HepG2 (cell line): ENCODE data around the gene ZDHHC14. TPM values are rescaled to one million over a fixed set of nuclear protein-coding genes. Genes with fewer than 3 reads are reported as not detected.
A peak's percentile ranks its signal among the peaks of the same experiment; 100 is the strongest.

Experiments
- CREM ChIP-seq, 2 experiments: sonication (generic) in 1 of 2; formaldehyde crosslinking in 1 of 2; IDR thresholded peaks; 2 replicates each; pipeline versions ENCODE4 v1.4.0 to v1.6.1; 2016 to 2020; ENCODE audit warnings: antibody characterized with exemption in 1 of 2, mild to moderate bottlenecking in 1 of 2, missing genetic modification reagents in 1 of 2
- DZIP1 ChIP-seq: sonication (generic); formaldehyde crosslinking; IDR thresholded peaks from 2 replicates; pipeline ENCODE4 v1.5.0; 2020; ENCODE audit warnings: mild to moderate bottlenecking, missing genetic modification reagents
- FOXP1 ChIP-seq, 2 experiments: fragments of 450-650 bp in 1 of 2; IDR thresholded peaks; 2 replicates each; pipeline ENCODE4 v1.6.1; 2017 to 2018; ENCODE audit warnings: antibody characterized with exemption in 1 of 2
- HMGA1 ChIP-seq: sonication (generic); formaldehyde crosslinking; conservative IDR thresholded peaks from 2 replicates; pipeline ENCODE4 v1.4.0; 2020; ENCODE audit warnings: missing genetic modification reagents
- HOXA7 ChIP-seq: sonication (generic); formaldehyde crosslinking; IDR thresholded peaks from 2 replicates; pipeline ENCODE4 v1.8.1; 2022; ENCODE audit warnings: mild to moderate bottlenecking, missing genetic modification reagents, moderate library complexity
- RAD51 ChIP-seq: fragments of 450-650 bp; IDR thresholded peaks from 2 replicates; pipeline ENCODE4 v1.6.1; 2016; ENCODE audit warnings: borderline replicate concordance
- SMC3 ChIP-seq: IDR thresholded peaks from 2 replicates; pipeline ENCODE4 v1.6.1; 2011; ENCODE audit warnings: low read length, improper control_type of control experiment
- SNRNP70 ChIP-seq: fragments of 200-400 bp; formaldehyde crosslinking; IDR thresholded peaks from 2 replicates; pipeline ENCODE4 v1.6.1; 2017; ENCODE audit warnings: mild to moderate bottlenecking, low read depth, low read length, moderate library complexity
- U2AF1 ChIP-seq: fragments of 200-400 bp; formaldehyde crosslinking; optimal IDR thresholded peaks from 2 replicates; pipeline ENCODE3; 2017; ENCODE audit warnings: mild to moderate bottlenecking, low read depth, low read length
- ZFP36 ChIP-seq: fragments of 150-350 bp; IDR thresholded peaks from 2 replicates; pipeline ENCODE4 v1.6.1; 2018; ENCODE audit warnings: borderline replicate concordance, low read length, low read depth; ENCODE audit not compliant: partially characterized antibody
- ZNF251 ChIP-seq: sonication (generic); formaldehyde crosslinking; IDR thresholded peaks from 2 replicates; pipeline ENCODE4 v1.9.0; 2021; ENCODE audit warnings: mild to moderate bottlenecking, missing genetic modification reagents
- ZNF256 ChIP-seq: sonication (generic); formaldehyde crosslinking; conservative IDR thresholded peaks from 2 replicates; pipeline ENCODE4 v1.4.0; 2020; ENCODE audit warnings: missing genetic modification reagents
- ZNF329 ChIP-seq: sonication (generic); formaldehyde crosslinking; IDR thresholded peaks from 2 replicates; pipeline ENCODE4 v1.9.0; 2021; ENCODE audit warnings: low read depth, mild to moderate bottlenecking, missing genetic modification reagents
- ZNF484 ChIP-seq: sonication (generic); formaldehyde crosslinking; IDR thresholded peaks from 2 replicates; pipeline ENCODE4 v1.5.1; 2020; ENCODE audit warnings: mild to moderate bottlenecking, low read depth, missing genetic modification reagents, borderline replicate concordance
- polyA plus RNA-seq, 8 experiments: library from polyadenylated mRNA; depleted of rRNA in 3 of 8; stranded (reverse) in 7 of 8; unstranded in 1 of 8; fragments of >200 nt; fragmentation: Illumina TruSeq in 4 of 8; extraction: Trizol in 4 of 8; gene quantifications; 2 replicates each; pipeline versions ENCODE4 v1.2.1 to v1.2.3, GENCODE V29; 2011 to 2016; ENCODE audit warnings: low read depth in 4 of 8, missing spikeins in 1 of 8, mixed read lengths in 1 of 8; ENCODE audit not compliant: insufficient read depth in 1 of 8
- total RNA-seq, 5 experiments: library from RNA; depleted of rRNA; stranded (reverse); fragments of >200 nt; fragmentation: Illumina TruSeq; extraction: Trizol; gene quantifications; 2 replicates each; pipeline ENCODE4 v1.2.3, GENCODE V29; 2016; ENCODE audit warnings: low read depth in 1 of 5
- TF ChIP-seq, protein P1 (sequence below): sonication (generic); formaldehyde crosslinking; IDR thresholded peaks from 2 replicates; pipeline ENCODE4 v1.4.0; 2020; ENCODE audit warnings: mild to moderate bottlenecking, missing genetic modification reagents
- TF ChIP-seq, protein P2 (sequence below): sonication (generic); formaldehyde crosslinking; IDR thresholded peaks from 2 replicates; pipeline ENCODE4 v1.4.0; 2020; ENCODE audit warnings: missing genetic modification reagents
- TF ChIP-seq, protein P3 (sequence below): sonication (generic); formaldehyde crosslinking; IDR thresholded peaks from 2 replicates; pipeline ENCODE4 v1.5.1; 2020; ENCODE audit warnings: missing genetic modification reagents, mild to moderate bottlenecking, borderline replicate concordance

The ZDHHC14 gene
- total and polyA plus RNA-seq, 2 of the 13 experiments (the other 11 are each of a cell fraction or from before 2014, with no cell fraction given) = 3.7 to 9.5 TPM

DNA sequence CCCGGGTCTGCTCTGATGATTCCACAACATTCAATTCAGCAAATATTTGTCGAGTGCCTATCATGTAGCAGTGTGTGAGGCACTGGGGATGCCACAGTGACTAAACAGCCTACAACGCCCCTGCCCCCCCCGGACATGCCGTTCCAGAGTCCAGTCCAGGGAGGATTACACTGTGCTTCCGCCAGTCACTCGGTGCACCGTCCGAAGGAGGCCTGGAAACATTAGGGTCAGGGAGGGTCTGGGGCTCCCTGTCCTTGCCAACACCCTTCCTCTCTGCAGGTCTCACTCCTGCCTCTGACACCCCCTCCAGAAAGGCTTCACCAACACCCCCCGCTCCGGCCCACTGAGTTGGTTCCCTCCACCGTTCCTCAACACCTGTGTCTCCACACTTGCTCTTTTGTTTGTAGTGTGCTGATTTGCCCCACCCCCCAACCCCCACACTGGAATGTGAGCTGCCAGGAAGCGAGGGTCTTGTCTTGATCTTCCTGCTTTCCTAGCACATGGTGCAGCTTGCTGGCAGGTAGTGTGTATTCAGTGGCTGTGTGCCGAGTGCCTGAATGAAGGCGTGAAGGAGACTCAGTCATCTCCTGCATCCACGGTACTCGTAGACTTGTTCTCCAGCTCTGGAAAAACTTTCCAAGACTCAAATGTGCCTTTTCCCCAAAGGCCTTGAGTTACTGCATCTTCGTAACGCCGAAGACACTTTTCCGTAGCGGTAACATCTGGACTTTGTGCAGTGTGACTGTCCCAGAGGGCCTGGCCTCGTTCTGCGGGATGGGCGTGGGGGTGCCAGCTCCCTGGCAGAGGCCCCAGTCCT, 150.4 kb downstream of the ZDHHC14 start (continued):
- TF ChIP-seq HMGA1 (no peak), DZIP1 (CRISPR knock-in tag) (peak; percentile 89), ZNF256 (CRISPR knock-in tag) (no peak; the same call in none of the 2 replicates), HOXA7 (CRISPR knock-in tag) (peak; percentile 98), SMC3 (peak; percentile 38; the same call in 1 of the 2 replicates), FOXP1 (IDR thresholded peaks at IDR 0.05) (peak; percentile 83), FOXP1 (CRISPR knock-in tag; IDR thresholded peaks at IDR 0.05) (peak; percentile 98), ZFP36 (peak; percentile 23), RAD51 (no peak), U2AF1 (peak; percentile 94), SNRNP70 (no peak), ZNF329 (CRISPR knock-in tag) (peak; percentile 91; the same call in 1 of the 2 replicates), ZNF251 (CRISPR knock-in tag) (0 out of 2 replicates have a peak, but pooled peaks have one; percentile 95), CREM (IDR thresholded peaks at IDR 0.05) (peak; percentile 91), CREM (CRISPR knock-in tag; IDR thresholded peaks at IDR 0.05) (no peak), ZNF484 (CRISPR knock-in tag) (peak; percentile 97; the same call in 1 of the 2 replicates)
- TF ChIP-seq, protein P1, sequence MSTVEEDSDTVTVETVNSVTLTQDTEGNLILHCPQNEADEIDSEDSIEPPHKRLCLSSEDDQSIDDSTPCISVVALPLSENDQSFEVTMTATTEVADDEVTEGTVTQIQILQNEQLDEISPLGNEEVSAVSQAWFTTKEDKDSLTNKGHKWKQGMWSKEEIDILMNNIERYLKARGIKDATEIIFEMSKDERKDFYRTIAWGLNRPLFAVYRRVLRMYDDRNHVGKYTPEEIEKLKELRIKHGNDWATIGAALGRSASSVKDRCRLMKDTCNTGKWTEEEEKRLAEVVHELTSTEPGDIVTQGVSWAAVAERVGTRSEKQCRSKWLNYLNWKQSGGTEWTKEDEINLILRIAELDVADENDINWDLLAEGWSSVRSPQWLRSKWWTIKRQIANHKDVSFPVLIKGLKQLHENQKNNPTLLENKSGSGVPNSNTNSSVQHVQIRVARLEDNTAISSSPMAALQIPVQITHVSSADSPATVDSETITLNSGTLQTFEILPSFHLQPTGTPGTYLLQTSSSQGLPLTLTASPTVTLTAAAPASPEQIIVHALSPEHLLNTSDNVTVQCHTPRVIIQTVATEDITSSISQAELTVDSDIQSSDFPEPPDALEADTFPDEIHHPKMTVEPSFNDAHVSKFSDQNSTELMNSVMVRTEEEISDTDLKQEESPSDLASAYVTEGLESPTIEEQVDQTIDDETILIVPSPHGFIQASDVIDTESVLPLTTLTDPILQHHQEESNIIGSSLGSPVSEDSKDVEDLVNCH = peak; percentile 96
- TF ChIP-seq, protein P2, sequence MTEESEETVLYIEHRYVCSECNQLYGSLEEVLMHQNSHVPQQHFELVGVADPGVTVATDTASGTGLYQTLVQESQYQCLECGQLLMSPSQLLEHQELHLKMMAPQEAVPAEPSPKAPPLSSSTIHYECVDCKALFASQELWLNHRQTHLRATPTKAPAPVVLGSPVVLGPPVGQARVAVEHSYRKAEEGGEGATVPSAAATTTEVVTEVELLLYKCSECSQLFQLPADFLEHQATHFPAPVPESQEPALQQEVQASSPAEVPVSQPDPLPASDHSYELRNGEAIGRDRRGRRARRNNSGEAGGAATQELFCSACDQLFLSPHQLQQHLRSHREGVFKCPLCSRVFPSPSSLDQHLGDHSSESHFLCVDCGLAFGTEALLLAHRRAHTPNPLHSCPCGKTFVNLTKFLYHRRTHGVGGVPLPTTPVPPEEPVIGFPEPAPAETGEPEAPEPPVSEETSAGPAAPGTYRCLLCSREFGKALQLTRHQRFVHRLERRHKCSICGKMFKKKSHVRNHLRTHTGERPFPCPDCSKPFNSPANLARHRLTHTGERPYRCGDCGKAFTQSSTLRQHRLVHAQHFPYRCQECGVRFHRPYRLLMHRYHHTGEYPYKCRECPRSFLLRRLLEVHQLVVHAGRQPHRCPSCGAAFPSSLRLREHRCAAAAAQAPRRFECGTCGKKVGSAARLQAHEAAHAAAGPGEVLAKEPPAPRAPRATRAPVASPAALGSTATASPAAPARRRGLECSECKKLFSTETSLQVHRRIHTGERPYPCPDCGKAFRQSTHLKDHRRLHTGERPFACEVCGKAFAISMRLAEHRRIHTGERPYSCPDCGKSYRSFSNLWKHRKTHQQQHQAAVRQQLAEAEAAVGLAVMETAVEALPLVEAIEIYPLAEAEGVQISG = peak; percentile 91
- TF ChIP-seq, protein P3, sequence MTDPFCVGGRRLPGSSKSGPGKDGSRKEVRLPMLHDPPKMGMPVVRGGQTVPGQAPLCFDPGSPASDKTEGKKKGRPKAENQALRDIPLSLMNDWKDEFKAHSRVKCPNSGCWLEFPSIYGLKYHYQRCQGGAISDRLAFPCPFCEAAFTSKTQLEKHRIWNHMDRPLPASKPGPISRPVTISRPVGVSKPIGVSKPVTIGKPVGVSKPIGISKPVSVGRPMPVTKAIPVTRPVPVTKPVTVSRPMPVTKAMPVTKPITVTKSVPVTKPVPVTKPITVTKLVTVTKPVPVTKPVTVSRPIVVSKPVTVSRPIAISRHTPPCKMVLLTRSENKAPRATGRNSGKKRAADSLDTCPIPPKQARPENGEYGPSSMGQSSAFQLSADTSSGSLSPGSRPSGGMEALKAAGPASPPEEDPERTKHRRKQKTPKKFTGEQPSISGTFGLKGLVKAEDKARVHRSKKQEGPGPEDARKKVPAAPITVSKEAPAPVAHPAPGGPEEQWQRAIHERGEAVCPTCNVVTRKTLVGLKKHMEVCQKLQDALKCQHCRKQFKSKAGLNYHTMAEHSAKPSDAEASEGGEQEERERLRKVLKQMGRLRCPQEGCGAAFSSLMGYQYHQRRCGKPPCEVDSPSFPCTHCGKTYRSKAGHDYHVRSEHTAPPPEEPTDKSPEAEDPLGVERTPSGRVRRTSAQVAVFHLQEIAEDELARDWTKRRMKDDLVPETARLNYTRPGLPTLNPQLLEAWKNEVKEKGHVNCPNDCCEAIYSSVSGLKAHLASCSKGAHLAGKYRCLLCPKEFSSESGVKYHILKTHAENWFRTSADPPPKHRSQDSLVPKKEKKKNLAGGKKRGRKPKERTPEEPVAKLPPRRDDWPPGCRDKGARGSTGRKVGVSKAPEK (CRISPR knock-in tag) = peak; percentile 97
